Stimulated activated CD8-positive, alpha-beta memory T cell treated with anti-CD3 and anti-CD28 coated beads, Interleukin-15, amount 100 ng/mL, for 1 hour (primary cell): ENCODE measurements around the gene FBN2.
"Not testable (repeated sequence)": the region's sequence is repeated elsewhere in the genome, so short reads cannot be mapped to it uniquely, and the experiment has no call there.

Experiments
- DNase-seq: peaks from one replicate; pipeline ENCODE4 v3.0.0-alpha.2; 2020; ENCODE audit warnings: low read depth

Gene FBN2

GRCh38 chr5:128357226-128357625 lies 180.8 kb downstream of the FBN2 start:
- DNase-seq = no peak

- DNase-seq = no peak
Measured at GRCh38 chr5:128355961-128356360, 182.1 kb downstream of the FBN2 start.

GRCh38 chr5:128353441-128354107 lies 184.5 kb downstream of the FBN2 start:
- no peak for DNase-seq

- DNase-seq = no peak
Measured at GRCh38 chr5:128350705-128351104, 187.3 kb downstream of the FBN2 start.

GRCh38 chr5:128349044-128349858 lies 188.8 kb downstream of the FBN2 start:
- DNase-seq = no peak

GRCh38 chr5:128346038-128346437 lies 192.0 kb downstream of the FBN2 start:
- DNase-seq = no peak

GRCh38 chr5:128345247-128345646 lies 192.8 kb downstream of the FBN2 start:
- no peak for DNase-seq

- no peak for DNase-seq
Measured at GRCh38 chr5:128343168-128343567, 194.9 kb downstream of the FBN2 start.

- no peak for DNase-seq
Measured at GRCh38 chr5:128341056-128341455, 197.0 kb downstream of the FBN2 start.

GRCh38 chr5:128340648-128341047 lies 197.4 kb downstream of the FBN2 start:
- DNase-seq = no peak

- no peak for DNase-seq
Measured at GRCh38 chr5:128339585-128339984, 198.5 kb downstream of the FBN2 start.

GRCh38 chr5:128338649-128339048 lies 199.4 kb downstream of the FBN2 start:
- no peak for DNase-seq

GRCh38 chr5:128335339-128335738 lies 202.7 kb downstream of the FBN2 start:
- DNase-seq = no peak

- DNase-seq = no peak
Measured at GRCh38 chr5:128334010-128334716, 203.9 kb downstream of the FBN2 start.

- DNase-seq = no peak
Measured at GRCh38 chr5:128331261-128331660, 206.8 kb downstream of the FBN2 start.

GRCh38 chr5:128329386-128329939 lies 208.6 kb downstream of the FBN2 start:
- no peak for DNase-seq

- no peak for DNase-seq
Measured at GRCh38 chr5:128328446-128328845, 209.6 kb downstream of the FBN2 start.

- no peak for DNase-seq
Measured at GRCh38 chr5:128328007-128328406, 210.0 kb downstream of the FBN2 start.

GRCh38 chr5:128321418-128321817 lies 216.6 kb downstream of the FBN2 start:
- DNase-seq = not testable (repeated sequence)

GRCh38 chr5:128318691-128319090 lies 219.4 kb downstream of the FBN2 start:
- DNase-seq = no peak

- DNase-seq = no peak
Measured at GRCh38 chr5:128317481-128317880, 220.6 kb downstream of the FBN2 start.

GRCh38 chr5:128315671-128316070 lies 222.4 kb downstream of the FBN2 start:
- no peak for DNase-seq

GRCh38 chr5:128305341-128305740 lies 232.7 kb downstream of the FBN2 start:
- no peak for DNase-seq
